GM12891 (cell line): ENCODE results near the gene DAPK3.
A peak's percentile ranks its signal among the peaks of the same experiment; 100 is the strongest.

Experiments
- PAX5 ChIP-seq: IDR thresholded peaks from 2 replicates; pipeline ENCODE4 v1.6.1; 2011; ENCODE audit warnings: low read length, moderate library complexity, mild to moderate bottlenecking; ENCODE audit not compliant: insufficient read depth, severe bottlenecking
- POLR2A ChIP-seq: IDR thresholded peaks from 2 replicates; pipeline ENCODE4 v1.6.1; 2011; ENCODE audit warnings: low read depth, low read length, control low read depth
- POLR2AphosphoS5 ChIP-seq: IDR thresholded peaks from 2 replicates; pipeline ENCODE4 v1.6.1; 2011; ENCODE audit warnings: low read depth, low read length, control low read depth
- POU2F2 ChIP-seq: IDR thresholded peaks from 2 replicates; pipeline ENCODE4 v1.6.1; 2011; ENCODE audit warnings: low read depth, mild to moderate bottlenecking, control low read depth, low read length, moderate library complexity
- TAF1 ChIP-seq: IDR thresholded peaks from 2 replicates; pipeline ENCODE4 v1.6.1; 2011; ENCODE audit warnings: low read depth, low read length, control low read depth

DNA sequence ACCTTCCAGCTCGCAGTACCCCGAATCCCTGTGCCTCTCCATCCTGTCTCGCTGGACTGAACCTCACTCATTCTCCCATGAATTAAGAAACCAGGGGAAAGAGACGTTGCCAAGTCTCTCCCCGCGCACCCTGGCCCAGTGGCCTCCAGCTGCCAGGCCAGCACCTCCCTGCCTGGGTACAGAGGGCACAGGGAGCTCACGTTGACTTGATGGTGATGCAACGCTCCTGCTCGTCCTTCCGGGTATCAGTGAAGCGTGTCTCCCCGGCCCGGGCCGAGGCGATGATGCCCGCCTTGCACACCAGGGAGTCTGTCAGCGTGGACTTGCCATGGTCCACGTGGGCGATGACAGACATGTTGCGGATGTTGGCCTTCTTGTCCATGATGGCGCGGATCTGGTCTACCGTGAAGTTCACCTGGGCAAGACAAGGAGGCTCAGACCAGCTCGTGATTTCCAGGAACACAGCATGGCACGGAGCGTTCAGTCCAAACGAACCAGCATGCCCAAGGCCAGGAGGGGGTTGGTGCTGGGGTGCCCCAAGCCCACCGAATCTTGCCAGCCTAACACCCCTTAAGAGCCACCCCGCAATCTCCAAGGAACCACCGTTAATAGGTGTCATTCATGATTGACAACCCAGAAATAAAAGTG, 13.2 kb upstream of the DAPK3 start:
- TF ChIP-seq POLR2AphosphoS5 (no peak), POLR2A (peak; percentile 19; the same call in 1 of the 2 replicates), TAF1 (no peak), PAX5 (no peak), POU2F2 (no peak)
